ENCODE results near the gene ECHS1. TPM values are rescaled to one million over a fixed set of nuclear protein-coding genes. Genes with fewer than 3 reads are reported as not detected.

Gene ECHS1
- total and polyA plus RNA-seq, 9 of the 15 experiments (the other 6 are each of a cell fraction or from before 2014, with no cell fraction given) = 16.6 to 100 (median 68.1) TPM

- TF ChIP-seq, protein P1, sequence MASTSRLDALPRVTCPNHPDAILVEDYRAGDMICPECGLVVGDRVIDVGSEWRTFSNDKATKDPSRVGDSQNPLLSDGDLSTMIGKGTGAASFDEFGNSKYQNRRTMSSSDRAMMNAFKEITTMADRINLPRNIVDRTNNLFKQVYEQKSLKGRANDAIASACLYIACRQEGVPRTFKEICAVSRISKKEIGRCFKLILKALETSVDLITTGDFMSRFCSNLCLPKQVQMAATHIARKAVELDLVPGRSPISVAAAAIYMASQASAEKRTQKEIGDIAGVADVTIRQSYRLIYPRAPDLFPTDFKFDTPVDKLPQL (IDR thresholded peaks at IDR 0.05; ENCODE audit: extremely low read depth, insufficient read length) = no peak
- TF ChIP-seq, protein P2, sequence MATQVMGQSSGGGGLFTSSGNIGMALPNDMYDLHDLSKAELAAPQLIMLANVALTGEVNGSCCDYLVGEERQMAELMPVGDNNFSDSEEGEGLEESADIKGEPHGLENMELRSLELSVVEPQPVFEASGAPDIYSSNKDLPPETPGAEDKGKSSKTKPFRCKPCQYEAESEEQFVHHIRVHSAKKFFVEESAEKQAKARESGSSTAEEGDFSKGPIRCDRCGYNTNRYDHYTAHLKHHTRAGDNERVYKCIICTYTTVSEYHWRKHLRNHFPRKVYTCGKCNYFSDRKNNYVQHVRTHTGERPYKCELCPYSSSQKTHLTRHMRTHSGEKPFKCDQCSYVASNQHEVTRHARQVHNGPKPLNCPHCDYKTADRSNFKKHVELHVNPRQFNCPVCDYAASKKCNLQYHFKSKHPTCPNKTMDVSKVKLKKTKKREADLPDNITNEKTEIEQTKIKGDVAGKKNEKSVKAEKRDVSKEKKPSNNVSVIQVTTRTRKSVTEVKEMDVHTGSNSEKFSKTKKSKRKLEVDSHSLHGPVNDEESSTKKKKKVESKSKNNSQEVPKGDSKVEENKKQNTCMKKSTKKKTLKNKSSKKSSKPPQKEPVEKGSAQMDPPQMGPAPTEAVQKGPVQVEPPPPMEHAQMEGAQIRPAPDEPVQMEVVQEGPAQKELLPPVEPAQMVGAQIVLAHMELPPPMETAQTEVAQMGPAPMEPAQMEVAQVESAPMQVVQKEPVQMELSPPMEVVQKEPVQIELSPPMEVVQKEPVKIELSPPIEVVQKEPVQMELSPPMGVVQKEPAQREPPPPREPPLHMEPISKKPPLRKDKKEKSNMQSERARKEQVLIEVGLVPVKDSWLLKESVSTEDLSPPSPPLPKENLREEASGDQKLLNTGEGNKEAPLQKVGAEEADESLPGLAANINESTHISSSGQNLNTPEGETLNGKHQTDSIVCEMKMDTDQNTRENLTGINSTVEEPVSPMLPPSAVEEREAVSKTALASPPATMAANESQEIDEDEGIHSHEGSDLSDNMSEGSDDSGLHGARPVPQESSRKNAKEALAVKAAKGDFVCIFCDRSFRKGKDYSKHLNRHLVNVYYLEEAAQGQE (IDR thresholded peaks at IDR 0.05; ENCODE audit: borderline replicate concordance) = no peak
- TF ChIP-seq, protein P2 (CRISPR knock-in tag; IDR thresholded peaks at IDR 0.05; ENCODE audit: low read depth) = no peak
- TF ChIP-seq FIP1L1 (IDR thresholded peaks at IDR 0.05; ENCODE audit: low read depth, low read length, poor library complexity, severe bottlenecking) (no peak), E2F5 (CRISPR knock-in tag; IDR thresholded peaks at IDR 0.05) (no peak), ILK (tag; IDR thresholded peaks at IDR 0.05; ENCODE audit: borderline replicate concordance, low read depth) (no peak), BMI1 (IDR thresholded peaks at IDR 0.05; ENCODE audit: low read length) (no peak), CBFA2T3 (IDR thresholded peaks at IDR 0.05) (no peak), ZNF507 (tag; conservative IDR thresholded peaks at IDR 0.05) (no peak), ZNF239 (CRISPR knock-in tag; IDR thresholded peaks at IDR 0.05) (no peak), TCF7 (IDR thresholded peaks at IDR 0.05; ENCODE audit: borderline replicate concordance) (no peak), ATF7 (IDR thresholded peaks at IDR 0.05) (no peak), FOXA3 (CRISPR knock-in tag; conservative IDR thresholded peaks at IDR 0.05 in 1 of 2, IDR thresholded peaks at IDR 0.05 in 1 of 2) (no peak), HIVEP1 (CRISPR knock-in tag; IDR thresholded peaks at IDR 0.05) (no peak), TEAD2 (tag; IDR thresholded peaks at IDR 0.05) (no peak), GATAD2B (IDR thresholded peaks at IDR 0.05; ENCODE audit: borderline replicate concordance) (no peak)
- TF ChIP-seq, protein P3, sequence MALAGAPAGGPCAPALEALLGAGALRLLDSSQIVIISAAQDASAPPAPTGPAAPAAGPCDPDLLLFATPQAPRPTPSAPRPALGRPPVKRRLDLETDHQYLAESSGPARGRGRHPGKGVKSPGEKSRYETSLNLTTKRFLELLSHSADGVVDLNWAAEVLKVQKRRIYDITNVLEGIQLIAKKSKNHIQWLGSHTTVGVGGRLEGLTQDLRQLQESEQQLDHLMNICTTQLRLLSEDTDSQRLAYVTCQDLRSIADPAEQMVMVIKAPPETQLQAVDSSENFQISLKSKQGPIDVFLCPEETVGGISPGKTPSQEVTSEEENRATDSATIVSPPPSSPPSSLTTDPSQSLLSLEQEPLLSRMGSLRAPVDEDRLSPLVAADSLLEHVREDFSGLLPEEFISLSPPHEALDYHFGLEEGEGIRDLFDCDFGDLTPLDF (CRISPR knock-in tag; IDR thresholded peaks at IDR 0.05) = no peak
Measured at GRCh38 chr10:133373174-133374090, at the start of gene ECHS1 (continued).
